Stimulated activated CD4-positive, alpha-beta T cell treated with anti-CD3 and anti-CD28 coated beads, Interleukin-1b, Interleukin-23, amount 100 ng/mL, for 1 hour (primary cell): ENCODE measurements around the gene ATP4B.

Experiments used
- DNase-seq, 2 donors: peaks; one replicate each; pipeline ENCODE4 v3.0.0-alpha.2; 2020; ENCODE audit warnings: low read depth in 2 of 2

ATP4B gene

GRCh38 chr13:113642563-113642962 is 15.4 kb downstream of the ATP4B start:
- no peak for DNase-seq

GRCh38 chr13:113641426-113641825 is 16.6 kb downstream of the ATP4B start:
- no peak for DNase-seq

- no peak for DNase-seq
These were observed 18.3 kb downstream of the ATP4B start for GRCh38 chr13:113639616-113640262.

- DNase-seq: no peak
These were observed 19.2 kb downstream of the ATP4B start for GRCh38 chr13:113638806-113639205.

GRCh38 chr13:113638173-113638746 is 19.7 kb downstream of the ATP4B start:
- no peak for DNase-seq

GRCh38 chr13:113637262-113638160 is 20.5 kb downstream of the ATP4B start:
- DNase-seq: no peak

- DNase-seq: no peak
These were observed 21.6 kb downstream of the ATP4B start for GRCh38 chr13:113636266-113636963.

- DNase-seq: no peak
These were observed 22.3 kb downstream of the ATP4B start for GRCh38 chr13:113635709-113636108.

GRCh38 chr13:113635048-113635420 is 23.0 kb downstream of the ATP4B start:
- DNase-seq: no peak

- DNase-seq: no peak
These were observed 23.5 kb downstream of the ATP4B start for GRCh38 chr13:113634279-113635047.

GRCh38 chr13:113633485-113633873 is 24.5 kb downstream of the ATP4B start:
- DNase-seq: no peak

GRCh38 chr13:113632706-113633484 is 25.1 kb downstream of the ATP4B start:
- DNase-seq: no peak

GRCh38 chr13:113631341-113632095 is 26.5 kb downstream of the ATP4B start:
- DNase-seq: no peak

- no peak for DNase-seq
These were observed 27.2 kb downstream of the ATP4B start for GRCh38 chr13:113630804-113631203.

- no peak for DNase-seq
These were observed 27.7 kb downstream of the ATP4B start for GRCh38 chr13:113630296-113630695.

- no peak for DNase-seq
These were observed 28.1 kb downstream of the ATP4B start for GRCh38 chr13:113629866-113630265.

GRCh38 chr13:113628291-113629270 is 29.4 kb downstream of the ATP4B start:
- no peak for DNase-seq

GRCh38 chr13:113627136-113627535 is 30.9 kb downstream of the ATP4B start:
- DNase-seq: no peak
